ENCODE results near the gene LRBA.

DNA sequence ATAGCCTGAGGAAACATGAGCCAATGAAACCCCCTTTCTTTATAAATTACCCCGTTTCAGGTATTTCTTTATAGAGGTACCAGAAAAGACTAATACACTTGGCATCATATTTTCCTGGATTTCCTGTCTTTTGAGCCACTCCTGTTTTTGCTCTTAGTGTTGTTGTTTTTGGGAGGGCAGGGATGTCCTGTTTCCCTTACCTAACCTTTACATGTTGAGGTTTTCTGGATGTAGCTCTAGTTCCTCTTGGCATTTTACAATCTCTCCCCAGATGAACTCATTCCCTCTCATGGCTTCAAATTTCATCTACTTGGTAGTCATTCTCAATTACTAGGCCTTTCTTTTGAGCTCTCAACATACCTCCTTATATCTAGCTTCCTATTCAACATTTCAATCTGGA, 537.2 kb downstream of the LRBA start:
- TF ChIP-seq, protein P1, sequence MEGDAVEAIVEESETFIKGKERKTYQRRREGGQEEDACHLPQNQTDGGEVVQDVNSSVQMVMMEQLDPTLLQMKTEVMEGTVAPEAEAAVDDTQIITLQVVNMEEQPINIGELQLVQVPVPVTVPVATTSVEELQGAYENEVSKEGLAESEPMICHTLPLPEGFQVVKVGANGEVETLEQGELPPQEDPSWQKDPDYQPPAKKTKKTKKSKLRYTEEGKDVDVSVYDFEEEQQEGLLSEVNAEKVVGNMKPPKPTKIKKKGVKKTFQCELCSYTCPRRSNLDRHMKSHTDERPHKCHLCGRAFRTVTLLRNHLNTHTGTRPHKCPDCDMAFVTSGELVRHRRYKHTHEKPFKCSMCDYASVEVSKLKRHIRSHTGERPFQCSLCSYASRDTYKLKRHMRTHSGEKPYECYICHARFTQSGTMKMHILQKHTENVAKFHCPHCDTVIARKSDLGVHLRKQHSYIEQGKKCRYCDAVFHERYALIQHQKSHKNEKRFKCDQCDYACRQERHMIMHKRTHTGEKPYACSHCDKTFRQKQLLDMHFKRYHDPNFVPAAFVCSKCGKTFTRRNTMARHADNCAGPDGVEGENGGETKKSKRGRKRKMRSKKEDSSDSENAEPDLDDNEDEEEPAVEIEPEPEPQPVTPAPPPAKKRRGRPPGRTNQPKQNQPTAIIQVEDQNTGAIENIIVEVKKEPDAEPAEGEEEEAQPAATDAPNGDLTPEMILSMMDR (IDR thresholded peaks at IDR 0.05; ENCODE audit: low read depth, low read length, poor library complexity, severe bottlenecking) = no peak
- no peak for TF ChIP-seq EZH2phosphoT487 (IDR thresholded peaks at IDR 0.05; ENCODE audit: borderline replicate concordance, low read length)
